SK-N-SH (cell line): ENCODE measurements around the gene SYDE1. TPM values are rescaled to one million over a fixed set of nuclear protein-coding genes. Genes with fewer than 3 reads are reported as not detected.
A peak's percentile ranks its signal among the peaks of the same experiment; 100 is the strongest.
"Not testable (repeated sequence)": the region's sequence is repeated elsewhere in the genome, so short reads cannot be mapped to it uniquely, and the experiment has no call there.

ENCODE experiments used
- CTCF ChIA-PET: fragments of 300-600, 350-600 bp; formaldehyde crosslinking; extraction: SDS; loops from one replicate; lab custom pipeline; 2021; lab: Yijun Ruan, JAX
- POLR2A ChIA-PET: fragments of 350-600 bp; sonication (Branson Sonifier 250); formaldehyde crosslinking; extraction: SDS; loops from one replicate; lab custom pipeline; 2020; ENCODE audit warnings: antibody characterized with exemption, inconsistent platforms; lab: Yijun Ruan, JAX
- DNase-seq: peaks from one replicate; pipeline ENCODE4 v3.0.0; 2012
- H2AFZ ChIP-seq: fragments of 200-600 bp; sonication (generic); 2 replicates; pipeline ENCODE4 v1.8.1; 2016; ENCODE audit warnings: antibody characterized with exemption, mild to moderate bottlenecking, low read depth
- H3F3A ChIP-seq: fragments of 200-600 bp; sonication (generic); replicated peaks from 2 replicates; pipeline ENCODE3; 2016; ENCODE audit warnings: antibody characterized with exemption, mild to moderate bottlenecking; ENCODE audit not compliant: insufficient read depth
- H3K27ac ChIP-seq, 2 experiments: fragments of 200-500 bp in 1 of 2; fragments of 200-600 bp in 1 of 2; sonication (Bioruptor generic) in 1 of 2; sonication (generic), shearing (Covaris generic) in 1 of 2; 2 replicates each; pipeline versions ENCODE4 v1.5.1 to v1.6.1; 2014 to 2016; ENCODE audit warnings: low read depth in 2 of 2, inconsistent platforms in 1 of 2, low read length in 1 of 2, mild to moderate bottlenecking in 1 of 2, mixed read lengths in 1 of 2
- H3K27me3 ChIP-seq: fragments of 200-600 bp; sonication (generic), shearing (Covaris generic); 2 replicates; pipeline ENCODE4 v1.6.1; 2016; ENCODE audit warnings: mixed run types; ENCODE audit not compliant: insufficient read depth
- H3K36me3 ChIP-seq, 2 experiments: fragments of 200-500 bp in 1 of 2; fragments of 200-600 bp in 1 of 2; sonication (Bioruptor generic) in 1 of 2; sonication (generic) in 1 of 2; replicated peaks in 1 of 2; 2 replicates each; pipeline versions ENCODE3 to v1.5.1; 2014 to 2016; ENCODE audit warnings: low read length in 1 of 2, mild to moderate bottlenecking in 1 of 2; ENCODE audit not compliant: insufficient read depth in 2 of 2, control insufficient read depth in 1 of 2
- H3K4me1 ChIP-seq, 2 experiments: fragments of 200-500 bp in 1 of 2; fragments of 200-600 bp in 1 of 2; sonication (Bioruptor generic) in 1 of 2; sonication (generic), shearing (Covaris generic) in 1 of 2; 2 replicates each; pipeline versions ENCODE4 v1.5.1 to v1.6.1; 2014 to 2016; ENCODE audit warnings: low read depth in 1 of 2, low read length in 1 of 2, mixed run types in 1 of 2; ENCODE audit not compliant: insufficient read depth in 2 of 2, control insufficient read depth in 1 of 2
- H3K4me2 ChIP-seq: fragments of 200-600 bp; sonication (generic), shearing (Covaris generic); 2 replicates; pipeline ENCODE4 v1.6.1; 2017; ENCODE audit warnings: mixed run types
- H3K4me3 ChIP-seq, 2 experiments: fragments of 200-500 bp in 1 of 2; fragments of 200-600 bp in 1 of 2; sonication (Bioruptor generic) in 1 of 2; sonication (generic), shearing (Covaris generic) in 1 of 2; 2 replicates each; pipeline versions ENCODE4 v1.5.1 to v1.8.1; 2014 to 2016; ENCODE audit warnings: low read depth in 2 of 2, inconsistent platforms in 1 of 2, low read length in 1 of 2, mild to moderate bottlenecking in 1 of 2, mixed read lengths in 1 of 2, moderate library complexity in 1 of 2
- H3K79me2 ChIP-seq: fragments of 200-600 bp; sonication (generic); 2 replicates; pipeline ENCODE4 v1.8.1; 2017; ENCODE audit warnings: mild to moderate bottlenecking; ENCODE audit not compliant: insufficient read depth
- H3K9ac ChIP-seq: fragments of 200-600 bp; sonication (generic); 2 replicates; pipeline ENCODE4 v1.6.1; 2017; ENCODE audit warnings: mixed run types
- H3K9me2 ChIP-seq: fragments of 200-600 bp; sonication (generic); 2 replicates; pipeline ENCODE4 v1.6.1; 2017; ENCODE audit warnings: mixed run types
- H3K9me3 ChIP-seq: fragments of 200-600 bp; sonication (generic); 2 replicates; pipeline ENCODE4 v1.6.1; 2017; ENCODE audit warnings: mixed run types, mild to moderate bottlenecking, moderate library complexity
- H4K20me1 ChIP-seq: fragments of 200-600 bp; sonication (generic); 2 replicates; pipeline ENCODE4 v1.6.1; 2017; ENCODE audit warnings: mild to moderate bottlenecking, mixed run types; ENCODE audit not compliant: insufficient read depth
- EZH2phosphoT487 ChIP-seq: fragments of 200-600 bp; sonication (generic); IDR thresholded peaks from 2 replicates; pipeline ENCODE4 v1.6.1; 2017; ENCODE audit warnings: low read depth, mixed run types, mild to moderate bottlenecking, antibody characterized with exemption, moderate library complexity, borderline replicate concordance
- MEF2A ChIP-seq: IDR thresholded peaks from 2 replicates; pipeline ENCODE4 v1.4.0; 2012; ENCODE audit warnings: low read depth, borderline replicate concordance
- NRF1 ChIP-seq: IDR thresholded peaks from 2 replicates; pipeline ENCODE4 v1.6.1; 2012; ENCODE audit warnings: low read depth, mild to moderate bottlenecking, low read length
- POLR2AphosphoS5 ChIP-seq: IDR thresholded peaks from 2 replicates; pipeline ENCODE4 v1.6.1; 2012; ENCODE audit warnings: low read depth, low read length
- RAD21 ChIP-seq: IDR thresholded peaks from 2 replicates; pipeline ENCODE4 v1.6.1; 2012; ENCODE audit warnings: mild to moderate bottlenecking, low read length
- SIN3A ChIP-seq: IDR thresholded peaks from 2 replicates; pipeline ENCODE4 v1.6.1; 2012; ENCODE audit warnings: low read depth, mild to moderate bottlenecking, low read length, moderate library complexity, borderline replicate concordance
- YY1 ChIP-seq: IDR thresholded peaks from 2 replicates; pipeline ENCODE4 v1.4.0; 2012; ENCODE audit warnings: low read depth, mild to moderate bottlenecking
- WGBS: methylation state at CpG from one replicate; pipeline ENCODE4 v1.1.6; 2017; ENCODE audit warnings: low lambda C conversion rate; 5-methylcytosine and 5-hydroxymethylcytosine counted together
- polyA plus RNA-seq, 3 experiments: library from polyadenylated mRNA; depleted of rRNA; stranded (reverse); fragments of >200 nt; gene quantifications; 2 replicates each; pipeline ENCODE4 v1.2.3, GENCODE V29; 2012
- TF ChIP-seq, protein P1 (sequence below): fragments of 200-600 bp; sonication (generic); IDR thresholded peaks from 2 replicates; pipeline ENCODE4 v1.6.1; 2017; ENCODE audit warnings: antibody characterized with exemption, mild to moderate bottlenecking, moderate library complexity
- TF ChIP-seq, protein P2 (sequence below): fragments of 150-350 bp; IDR thresholded peaks from 2 replicates; pipeline ENCODE4 v1.6.1; 2016; ENCODE audit warnings: mild to moderate bottlenecking, low read depth, low read length
- TF ChIP-seq, protein P3 (sequence below): IDR thresholded peaks from 2 replicates; pipeline ENCODE4 v1.6.1; 2012; ENCODE audit warnings: mild to moderate bottlenecking, low read depth, low read length, moderate library complexity

The SYDE1 gene
- polyA plus RNA-seq, 1 of the 3 experiments (the other 2 are of a cell fraction) = 44.1 TPM

DNA sequence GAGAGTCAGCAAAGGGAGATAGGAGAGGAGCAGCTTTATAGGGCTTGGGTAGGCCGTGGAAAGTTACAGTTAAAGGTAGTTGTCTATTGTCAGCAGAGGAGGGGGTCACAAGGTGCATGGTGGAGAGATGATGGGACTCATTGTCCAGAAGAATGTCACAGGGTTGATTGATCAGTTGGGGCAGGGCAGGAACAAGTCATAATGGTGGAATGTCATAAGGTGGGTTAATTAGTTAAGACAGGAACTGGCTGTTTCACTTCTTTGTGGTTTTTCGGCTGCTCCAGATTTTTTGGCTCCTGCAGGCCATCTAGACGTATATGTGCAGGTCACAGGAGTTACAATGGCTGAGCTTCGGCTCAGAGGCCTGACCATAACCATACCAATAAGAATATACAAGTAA, 36.8 kb upstream of the SYDE1 start:
- H4K20me1 ChIP-seq, H3K27ac ChIP-seq, H3K9me3 ChIP-seq, H3F3A ChIP-seq, H3K36me3 ChIP-seq, H3K9ac ChIP-seq, H2AFZ ChIP-seq, H3K79me2 ChIP-seq, DNase-seq, H3K4me1 ChIP-seq, H3K4me3 ChIP-seq, H3K9me2 ChIP-seq, POLR2A ChIA-PET, H3K4me2 ChIP-seq: not testable (repeated sequence)
- CTCF ChIA-PET = interaction anchor here (0.9 kb wide), 1 partner anchor 12 kb away, joined by 3 read pairs; the partner anchor contains the start of gene OR1I1
- 6% methylated on average over 4 of the region's 4 CpGs for WGBS
- H3K27me3 ChIP-seq = peaks cover 23% of the 10 kb centered on the region; the same call in 1 of the 2 replicates

- Histone ChIP-seq H3K27ac (no peak overlapping the region), H2AFZ (no peak overlapping the region), H3K9me2 (no peaks in the 10 kb centered on the region), H3K27me3 (peaks cover 14% of the 10 kb centered on the region; the same call in 1 of the 2 replicates), H3K4me2 (no peak overlapping the region), H3K4me3 (no peak overlapping the region; a peak in 1 of 4 replicates), H3K9me3 (no peaks in the 10 kb centered on the region), H3K9ac (no peak overlapping the region), H3F3A (no peaks in the 10 kb centered on the region), H3K79me2 (no peaks in the 10 kb centered on the region), H4K20me1 (no peaks in the 10 kb centered on the region), H3K36me3 (no peaks in the 10 kb centered on the region), H3K4me1 (no peaks in the 10 kb centered on the region; a peak in 1 of 4 replicates)
- CTCF ChIA-PET = interaction anchor here (1.0 to 1.7 kb wide), 5 partner anchors 9 to 54 kb away, joined by 3 to 6 read pairs (median 4); partner anchors contain the start of gene OR1I1
- DNase-seq = no peak
- TF ChIP-seq YY1 (no peak), SIN3A (no peak), EZH2phosphoT487 (no peak), RAD21 (0 out of 2 replicates have a peak, but pooled peaks have one; percentile 10), NRF1 (no peak), MEF2A (no peak), POLR2AphosphoS5 (no peak)
- TF ChIP-seq, protein P1, sequence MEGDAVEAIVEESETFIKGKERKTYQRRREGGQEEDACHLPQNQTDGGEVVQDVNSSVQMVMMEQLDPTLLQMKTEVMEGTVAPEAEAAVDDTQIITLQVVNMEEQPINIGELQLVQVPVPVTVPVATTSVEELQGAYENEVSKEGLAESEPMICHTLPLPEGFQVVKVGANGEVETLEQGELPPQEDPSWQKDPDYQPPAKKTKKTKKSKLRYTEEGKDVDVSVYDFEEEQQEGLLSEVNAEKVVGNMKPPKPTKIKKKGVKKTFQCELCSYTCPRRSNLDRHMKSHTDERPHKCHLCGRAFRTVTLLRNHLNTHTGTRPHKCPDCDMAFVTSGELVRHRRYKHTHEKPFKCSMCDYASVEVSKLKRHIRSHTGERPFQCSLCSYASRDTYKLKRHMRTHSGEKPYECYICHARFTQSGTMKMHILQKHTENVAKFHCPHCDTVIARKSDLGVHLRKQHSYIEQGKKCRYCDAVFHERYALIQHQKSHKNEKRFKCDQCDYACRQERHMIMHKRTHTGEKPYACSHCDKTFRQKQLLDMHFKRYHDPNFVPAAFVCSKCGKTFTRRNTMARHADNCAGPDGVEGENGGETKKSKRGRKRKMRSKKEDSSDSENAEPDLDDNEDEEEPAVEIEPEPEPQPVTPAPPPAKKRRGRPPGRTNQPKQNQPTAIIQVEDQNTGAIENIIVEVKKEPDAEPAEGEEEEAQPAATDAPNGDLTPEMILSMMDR = peak; percentile 34
- TF ChIP-seq, protein P2, sequence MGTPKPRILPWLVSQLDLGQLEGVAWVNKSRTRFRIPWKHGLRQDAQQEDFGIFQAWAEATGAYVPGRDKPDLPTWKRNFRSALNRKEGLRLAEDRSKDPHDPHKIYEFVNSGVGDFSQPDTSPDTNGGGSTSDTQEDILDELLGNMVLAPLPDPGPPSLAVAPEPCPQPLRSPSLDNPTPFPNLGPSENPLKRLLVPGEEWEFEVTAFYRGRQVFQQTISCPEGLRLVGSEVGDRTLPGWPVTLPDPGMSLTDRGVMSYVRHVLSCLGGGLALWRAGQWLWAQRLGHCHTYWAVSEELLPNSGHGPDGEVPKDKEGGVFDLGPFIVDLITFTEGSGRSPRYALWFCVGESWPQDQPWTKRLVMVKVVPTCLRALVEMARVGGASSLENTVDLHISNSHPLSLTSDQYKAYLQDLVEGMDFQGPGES = no peak
- TF ChIP-seq, protein P3, sequence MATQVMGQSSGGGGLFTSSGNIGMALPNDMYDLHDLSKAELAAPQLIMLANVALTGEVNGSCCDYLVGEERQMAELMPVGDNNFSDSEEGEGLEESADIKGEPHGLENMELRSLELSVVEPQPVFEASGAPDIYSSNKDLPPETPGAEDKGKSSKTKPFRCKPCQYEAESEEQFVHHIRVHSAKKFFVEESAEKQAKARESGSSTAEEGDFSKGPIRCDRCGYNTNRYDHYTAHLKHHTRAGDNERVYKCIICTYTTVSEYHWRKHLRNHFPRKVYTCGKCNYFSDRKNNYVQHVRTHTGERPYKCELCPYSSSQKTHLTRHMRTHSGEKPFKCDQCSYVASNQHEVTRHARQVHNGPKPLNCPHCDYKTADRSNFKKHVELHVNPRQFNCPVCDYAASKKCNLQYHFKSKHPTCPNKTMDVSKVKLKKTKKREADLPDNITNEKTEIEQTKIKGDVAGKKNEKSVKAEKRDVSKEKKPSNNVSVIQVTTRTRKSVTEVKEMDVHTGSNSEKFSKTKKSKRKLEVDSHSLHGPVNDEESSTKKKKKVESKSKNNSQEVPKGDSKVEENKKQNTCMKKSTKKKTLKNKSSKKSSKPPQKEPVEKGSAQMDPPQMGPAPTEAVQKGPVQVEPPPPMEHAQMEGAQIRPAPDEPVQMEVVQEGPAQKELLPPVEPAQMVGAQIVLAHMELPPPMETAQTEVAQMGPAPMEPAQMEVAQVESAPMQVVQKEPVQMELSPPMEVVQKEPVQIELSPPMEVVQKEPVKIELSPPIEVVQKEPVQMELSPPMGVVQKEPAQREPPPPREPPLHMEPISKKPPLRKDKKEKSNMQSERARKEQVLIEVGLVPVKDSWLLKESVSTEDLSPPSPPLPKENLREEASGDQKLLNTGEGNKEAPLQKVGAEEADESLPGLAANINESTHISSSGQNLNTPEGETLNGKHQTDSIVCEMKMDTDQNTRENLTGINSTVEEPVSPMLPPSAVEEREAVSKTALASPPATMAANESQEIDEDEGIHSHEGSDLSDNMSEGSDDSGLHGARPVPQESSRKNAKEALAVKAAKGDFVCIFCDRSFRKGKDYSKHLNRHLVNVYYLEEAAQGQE = no peak
- POLR2A ChIA-PET = no interaction called here
- WGBS = 21% methylated on average over 21 of the region's 23 CpGs
Observed at GRCh38 chr19:15072930-15073647, 34.1 kb upstream of the SYDE1 start.
